Measurements from ENCODE around the gene SH3GL2.

DNA sequence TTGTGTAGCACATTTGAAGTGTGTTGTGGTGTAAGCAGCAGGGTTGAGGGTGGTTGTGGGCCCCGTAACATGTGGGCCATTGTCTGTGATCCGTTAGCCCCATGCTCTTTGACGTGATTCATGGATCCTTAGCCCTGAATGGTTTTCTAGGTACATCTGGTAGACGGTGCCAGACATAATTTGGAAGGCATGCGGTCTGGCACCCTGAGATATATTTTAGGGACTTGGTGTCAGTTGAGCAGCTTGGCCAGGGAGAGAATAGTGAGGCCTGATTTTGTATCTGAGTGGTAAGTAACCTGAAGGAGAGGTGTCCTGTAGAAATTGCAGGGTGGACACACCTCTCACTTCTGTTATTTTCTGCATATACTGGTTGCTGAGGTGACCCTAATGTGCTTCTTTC is 10.9 kb downstream of the SH3GL2 start:
- TF ChIP-seq, protein P1, sequence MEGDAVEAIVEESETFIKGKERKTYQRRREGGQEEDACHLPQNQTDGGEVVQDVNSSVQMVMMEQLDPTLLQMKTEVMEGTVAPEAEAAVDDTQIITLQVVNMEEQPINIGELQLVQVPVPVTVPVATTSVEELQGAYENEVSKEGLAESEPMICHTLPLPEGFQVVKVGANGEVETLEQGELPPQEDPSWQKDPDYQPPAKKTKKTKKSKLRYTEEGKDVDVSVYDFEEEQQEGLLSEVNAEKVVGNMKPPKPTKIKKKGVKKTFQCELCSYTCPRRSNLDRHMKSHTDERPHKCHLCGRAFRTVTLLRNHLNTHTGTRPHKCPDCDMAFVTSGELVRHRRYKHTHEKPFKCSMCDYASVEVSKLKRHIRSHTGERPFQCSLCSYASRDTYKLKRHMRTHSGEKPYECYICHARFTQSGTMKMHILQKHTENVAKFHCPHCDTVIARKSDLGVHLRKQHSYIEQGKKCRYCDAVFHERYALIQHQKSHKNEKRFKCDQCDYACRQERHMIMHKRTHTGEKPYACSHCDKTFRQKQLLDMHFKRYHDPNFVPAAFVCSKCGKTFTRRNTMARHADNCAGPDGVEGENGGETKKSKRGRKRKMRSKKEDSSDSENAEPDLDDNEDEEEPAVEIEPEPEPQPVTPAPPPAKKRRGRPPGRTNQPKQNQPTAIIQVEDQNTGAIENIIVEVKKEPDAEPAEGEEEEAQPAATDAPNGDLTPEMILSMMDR (IDR thresholded peaks at IDR 0.05) = no peak
- TF ChIP-seq EZH2 (IDR thresholded peaks at IDR 0.05; ENCODE audit: borderline replicate concordance, insufficient read depth, low read depth, low read length, poor library complexity, severe bottlenecking) = no peak
